NCI-H128 (cell line): ENCODE results near the gene INPP4B.
"Not testable (repeated sequence)": the region's sequence is repeated elsewhere in the genome, so short reads cannot be mapped to it uniquely, and the experiment has no call there.

ENCODE experiments used
- DNase-seq: peaks from one replicate; lab custom pipeline; 2025; ENCODE audit not compliant: unreplicated experiment; lab: John Stamatoyannopoulos, UW

INPP4B gene

DNA sequence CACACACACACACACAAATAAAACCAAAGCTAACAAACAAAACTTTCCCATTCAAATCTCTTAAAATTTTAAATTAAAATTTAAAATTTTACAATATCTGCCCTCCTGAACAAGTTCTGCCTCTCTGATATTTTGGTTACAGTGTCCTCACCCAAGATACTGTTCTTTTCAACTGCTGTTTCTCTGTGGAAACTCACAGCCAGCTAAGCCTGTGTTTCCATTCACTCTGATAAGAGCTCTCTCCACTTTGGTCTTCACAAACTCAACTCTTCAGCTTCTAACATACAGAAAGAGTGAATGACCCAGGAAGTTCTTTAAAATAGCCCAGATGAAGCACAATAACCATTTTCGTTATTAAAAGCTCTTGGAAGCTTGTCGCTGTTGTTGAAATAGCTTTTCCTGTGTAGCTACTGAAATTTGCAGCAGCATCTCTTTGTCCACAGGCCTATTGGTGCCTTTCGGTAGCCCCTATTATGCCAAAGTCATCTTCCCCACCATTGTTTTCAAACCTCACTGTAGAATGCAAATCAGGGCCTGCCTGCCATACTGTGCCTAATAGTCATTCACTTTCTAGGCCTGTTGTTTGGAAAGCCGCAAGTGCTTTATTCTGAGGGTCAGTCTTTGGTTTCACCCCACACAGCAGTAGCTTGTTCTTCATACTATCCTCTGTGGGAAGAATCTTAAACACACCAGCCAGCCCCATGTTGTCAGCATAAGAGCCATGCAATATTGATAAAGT, 19.4 kb downstream of the INPP4B start:
- no peak for DNase-seq

DNA sequence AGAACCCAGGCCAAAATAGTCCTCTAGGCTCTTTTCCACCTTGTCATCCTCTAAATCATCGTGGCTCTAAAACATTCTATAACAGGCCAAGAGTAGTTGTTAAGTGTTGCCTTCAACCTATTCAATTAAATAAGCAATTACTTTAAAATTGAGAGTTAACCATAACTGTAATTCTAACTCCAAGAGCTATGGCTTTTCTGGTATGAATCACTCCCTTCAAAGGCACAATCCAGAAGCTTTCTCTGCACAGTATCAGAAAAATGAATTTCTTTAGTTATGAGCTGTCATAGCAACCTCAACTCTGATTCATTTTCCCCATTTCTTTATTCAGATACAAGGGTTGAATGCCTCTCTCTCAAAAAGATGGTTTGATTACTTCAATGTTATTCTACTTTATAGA, 21.7 kb downstream of the INPP4B start:
- DNase-seq, result no peak

DNA sequence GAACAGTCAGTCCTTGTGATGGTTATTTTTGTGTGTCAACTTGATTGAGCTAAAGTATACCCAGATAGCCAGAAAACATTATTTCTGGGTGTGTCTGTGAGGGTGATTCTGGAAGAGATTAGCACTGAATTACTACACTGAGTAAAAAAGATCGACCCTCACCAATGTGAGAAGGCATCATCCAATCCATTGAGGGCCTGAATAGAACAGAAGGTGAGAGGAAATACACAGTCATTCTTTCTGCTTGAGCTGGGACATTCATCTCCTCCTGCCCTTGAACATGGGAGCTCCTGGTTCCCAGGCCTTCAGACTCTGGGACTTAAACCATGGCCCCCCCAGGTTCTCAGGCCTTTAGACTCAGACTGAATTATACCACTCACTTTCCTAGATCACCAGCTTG, 22.3 kb downstream of the INPP4B start:
- DNase-seq, result no peak

DNA sequence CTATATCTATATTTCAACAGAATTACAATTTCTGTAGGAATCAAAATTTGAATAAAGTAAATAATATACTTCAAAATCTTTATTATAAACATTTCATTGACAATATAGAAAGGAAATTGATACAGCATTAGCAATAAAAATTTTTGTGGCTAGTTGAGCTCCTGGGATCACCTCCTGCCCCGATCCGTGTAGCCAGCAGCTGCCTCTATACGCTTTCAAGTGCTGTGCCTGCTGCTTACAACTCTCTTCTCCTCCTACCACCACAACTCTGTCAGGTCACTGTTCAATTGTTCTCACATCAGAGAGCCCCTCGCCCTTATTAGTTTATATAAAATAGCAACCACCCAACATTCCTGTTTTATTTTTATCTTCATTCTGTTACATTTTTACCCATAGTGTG, 27.6 kb downstream of the INPP4B start:
- DNase-seq, result no peak

DNA sequence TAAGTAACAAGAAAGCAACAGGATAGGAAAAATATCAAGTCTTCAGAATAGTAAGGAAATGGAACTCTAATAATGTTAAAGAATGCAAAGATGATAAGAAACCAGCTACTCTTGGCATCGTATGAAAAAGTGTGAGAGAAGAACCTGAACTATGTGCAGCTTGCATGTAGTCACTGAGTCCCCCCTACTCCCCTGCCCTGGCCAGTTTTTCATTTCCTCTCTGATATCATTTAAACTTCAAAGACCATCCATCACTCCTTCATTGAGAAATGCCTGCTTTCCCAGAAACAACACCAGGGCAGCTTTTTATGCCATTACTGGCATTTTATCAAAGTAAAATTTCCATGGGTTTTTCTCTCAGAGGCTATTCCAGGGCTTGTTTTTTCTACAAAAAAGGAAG, 28.1 kb downstream of the INPP4B start:
- DNase-seq, result no peak

DNA sequence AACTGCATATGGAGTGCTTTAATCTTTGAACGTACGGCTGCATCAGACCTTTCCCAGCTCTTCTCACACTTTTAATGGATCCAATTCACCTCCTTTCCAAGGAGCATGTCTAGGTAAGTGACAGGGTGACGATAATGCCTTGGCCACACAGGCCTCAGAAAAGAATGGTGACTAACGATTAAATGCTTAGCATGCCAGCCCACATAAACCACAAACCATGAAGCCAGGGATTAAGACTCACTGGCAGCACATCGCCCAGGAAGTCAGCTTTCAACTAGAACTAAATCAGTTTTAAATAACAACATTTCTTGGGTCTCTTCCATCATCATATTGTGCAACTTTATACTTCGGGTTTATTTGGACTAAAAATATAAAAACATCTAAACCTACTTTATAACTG, 28.7 kb downstream of the INPP4B start:
- DNase-seq, result no peak

DNA sequence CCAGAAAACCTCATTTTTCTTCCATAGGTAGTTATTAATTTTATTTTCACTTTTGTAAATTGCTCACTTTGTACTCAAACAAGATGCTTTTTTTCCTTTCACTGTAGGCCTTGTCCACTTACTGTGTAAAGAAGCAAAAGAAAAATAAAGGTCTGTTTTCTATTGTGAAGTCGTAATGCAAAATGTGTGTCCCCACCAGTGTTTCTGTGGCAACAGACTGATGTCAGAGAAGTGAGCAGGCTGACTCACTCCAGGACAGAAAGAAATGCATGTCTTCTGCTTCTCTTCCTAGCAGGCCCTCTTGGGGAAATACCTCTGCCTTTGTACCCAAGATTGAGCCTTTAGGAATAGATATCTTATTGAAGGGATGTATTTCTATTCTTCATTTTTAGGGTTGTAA, 30.3 kb downstream of the INPP4B start:
- no peak for DNase-seq

DNA sequence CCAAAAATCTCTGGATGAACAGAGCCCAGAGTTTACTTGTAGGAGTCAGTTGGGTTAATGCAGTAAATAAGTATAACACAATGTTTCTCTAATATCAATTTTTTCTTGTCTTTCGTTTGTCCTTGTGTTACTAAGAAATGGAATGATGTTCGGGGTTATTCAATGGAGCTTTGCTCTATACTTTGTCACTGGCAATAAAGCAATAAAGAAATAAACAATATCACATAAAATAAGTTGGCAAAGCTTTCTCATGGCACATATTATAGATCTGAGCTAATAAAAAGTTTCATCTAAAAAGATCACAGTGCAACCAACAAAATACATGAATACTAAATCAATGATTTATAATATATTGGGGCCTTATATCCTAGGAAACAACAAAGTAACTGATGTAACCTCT, 32.7 kb downstream of the INPP4B start:
- no peak for DNase-seq

DNA sequence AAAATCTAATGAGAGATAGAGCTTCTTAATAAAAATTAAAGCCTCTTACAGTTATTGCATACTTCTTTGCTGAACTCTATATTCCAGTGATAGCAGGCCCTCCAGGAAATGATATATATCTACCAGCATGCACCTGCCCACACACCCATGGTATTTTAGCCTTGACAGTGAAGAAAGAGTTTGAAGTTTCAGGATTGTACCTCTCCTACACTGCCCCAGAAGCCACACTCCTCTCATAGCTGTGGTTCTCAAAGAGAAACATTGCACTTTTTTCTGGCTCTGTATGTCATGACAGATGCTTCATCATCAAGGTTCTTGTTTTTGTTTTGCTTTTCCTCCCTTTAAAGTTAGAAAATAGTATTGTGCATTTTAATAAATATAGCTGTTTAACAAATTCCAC, 34.0 kb downstream of the INPP4B start:
- DNase-seq, result no peak

DNA sequence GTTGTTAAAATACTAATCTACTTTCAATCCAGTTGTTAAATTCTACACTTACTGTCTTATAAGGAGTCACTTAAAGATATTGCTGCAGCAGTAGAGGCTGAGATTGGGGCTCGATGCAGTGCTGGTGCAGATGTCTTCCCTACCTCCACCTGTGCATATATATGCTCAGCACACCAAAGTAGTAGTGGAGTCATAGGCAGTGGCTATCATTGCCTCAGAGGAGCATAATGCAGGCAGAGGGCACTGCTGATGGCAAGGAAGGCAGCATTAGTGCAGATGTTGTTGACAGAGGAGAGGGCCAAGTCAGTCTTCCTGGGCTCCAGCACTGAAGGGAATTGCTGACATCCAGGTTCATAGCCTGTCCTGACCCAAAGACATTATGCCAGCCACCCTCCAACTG, 35.1 kb downstream of the INPP4B start:
- no peak for DNase-seq

DNA sequence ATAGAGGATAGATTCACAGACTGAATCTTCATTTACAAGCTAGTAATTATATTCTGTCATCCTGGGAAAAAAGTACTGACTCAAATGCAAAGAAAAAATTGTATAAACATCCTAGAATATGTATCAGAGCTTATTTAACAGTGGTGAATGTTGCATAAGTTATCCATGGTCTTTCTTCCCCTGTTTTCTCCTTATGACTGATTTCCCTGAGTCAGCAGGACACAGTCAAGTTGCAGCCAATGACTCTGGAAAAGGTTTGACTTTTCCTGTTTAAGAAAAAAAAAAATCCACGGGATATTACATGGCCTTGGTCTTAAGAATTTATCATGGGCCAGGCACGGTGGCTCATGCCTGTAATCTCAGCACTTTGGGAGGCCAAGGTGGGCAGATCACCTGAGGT, 36.5 kb downstream of the INPP4B start:
- DNase-seq, result no peak

DNA sequence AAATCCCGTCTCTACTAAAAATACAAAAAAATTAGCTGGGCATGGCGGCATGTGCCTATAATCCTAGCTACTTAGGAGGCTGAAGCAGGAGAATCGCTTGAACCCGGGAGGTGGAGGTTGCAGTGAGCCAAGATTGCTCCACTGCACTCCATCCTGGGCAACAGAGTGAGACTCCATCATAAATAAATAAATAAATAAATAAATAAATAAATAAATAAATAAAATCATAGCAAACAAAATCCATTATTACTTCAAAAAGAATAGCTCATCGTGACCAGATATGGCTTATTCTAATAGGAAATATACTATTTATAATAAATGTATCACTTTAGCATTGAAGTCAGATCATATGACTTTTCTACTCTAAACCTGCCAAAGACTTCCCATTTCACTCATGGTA, 42.2 kb downstream of the INPP4B start:
- DNase-seq, result not testable (repeated sequence)

DNA sequence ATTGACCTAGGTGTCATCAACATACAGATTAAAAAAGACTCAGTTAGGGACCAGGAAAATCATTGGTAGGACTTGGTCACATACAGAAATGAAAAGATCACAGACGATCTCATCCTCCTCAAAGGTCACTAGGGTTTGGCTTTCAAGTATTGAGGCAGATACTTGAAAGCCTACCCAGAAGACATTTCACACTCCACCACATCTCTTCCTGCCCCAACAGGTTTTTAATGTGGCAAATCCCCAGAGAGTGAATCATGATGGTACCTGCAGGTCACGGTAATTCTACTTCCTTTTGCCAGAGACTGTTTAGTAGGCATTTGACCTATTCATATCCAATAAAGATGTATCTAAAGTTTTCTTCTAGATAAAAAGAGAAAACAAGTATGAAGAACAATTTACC, 44.1 kb downstream of the INPP4B start:
- no peak for DNase-seq

DNA sequence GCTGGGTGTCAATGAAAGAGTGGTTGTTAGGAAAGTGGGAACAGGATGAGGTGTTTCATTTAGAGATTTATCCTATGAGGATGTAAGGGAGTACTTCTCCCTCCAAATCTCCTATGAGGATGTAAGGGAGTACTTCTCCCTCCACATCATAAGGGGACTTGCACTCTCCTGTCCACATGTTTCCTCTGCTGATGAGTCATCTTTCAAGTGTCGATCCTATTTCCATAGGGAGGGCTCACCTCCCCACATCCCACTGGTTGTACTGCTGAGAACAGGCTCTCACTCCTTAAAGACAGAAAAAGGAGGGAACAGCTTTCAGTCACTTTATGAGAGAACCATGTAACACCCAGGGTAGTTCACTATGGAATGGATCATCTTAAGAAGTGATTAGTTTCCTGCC, 65.0 kb downstream of the INPP4B start:
- no peak for DNase-seq

DNA sequence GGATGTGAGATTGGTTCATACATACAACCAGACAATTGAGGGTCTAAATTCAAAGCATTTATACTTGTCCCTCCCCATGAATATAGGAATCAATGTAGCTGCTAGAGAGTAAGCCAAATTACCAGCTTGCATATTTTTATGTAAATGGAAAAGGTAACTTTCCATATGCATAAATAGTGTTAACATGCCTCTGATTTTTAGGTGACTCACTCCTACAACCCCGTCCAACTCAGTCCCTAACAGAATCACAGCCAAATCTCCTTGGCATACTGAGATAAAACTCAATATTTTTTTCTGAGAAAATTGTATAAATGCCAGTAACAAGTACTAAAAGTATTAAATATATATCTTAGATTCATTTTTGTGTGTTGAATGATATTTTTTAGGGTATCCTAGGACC, 67.2 kb downstream of the INPP4B start:
- DNase-seq, result no peak

DNA sequence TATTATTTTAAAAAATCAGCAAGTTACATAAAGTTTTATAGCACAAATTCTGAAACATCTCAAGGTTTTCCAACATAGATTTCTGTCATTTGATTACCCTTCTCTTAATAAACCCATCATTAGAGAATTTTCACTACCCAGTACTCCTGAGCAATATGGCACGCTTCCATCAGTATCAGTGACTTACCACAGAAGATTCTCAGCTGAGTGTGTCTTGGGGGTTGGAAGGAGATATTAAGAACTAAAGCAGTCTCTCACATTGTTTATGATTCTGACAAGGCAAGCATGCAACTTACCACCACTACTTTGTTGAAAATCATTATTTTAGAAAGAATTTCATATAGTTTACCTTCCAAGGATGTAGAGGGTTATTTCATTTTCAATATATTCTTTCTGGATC, 67.7 kb downstream of the INPP4B start:
- no peak for DNase-seq

DNA sequence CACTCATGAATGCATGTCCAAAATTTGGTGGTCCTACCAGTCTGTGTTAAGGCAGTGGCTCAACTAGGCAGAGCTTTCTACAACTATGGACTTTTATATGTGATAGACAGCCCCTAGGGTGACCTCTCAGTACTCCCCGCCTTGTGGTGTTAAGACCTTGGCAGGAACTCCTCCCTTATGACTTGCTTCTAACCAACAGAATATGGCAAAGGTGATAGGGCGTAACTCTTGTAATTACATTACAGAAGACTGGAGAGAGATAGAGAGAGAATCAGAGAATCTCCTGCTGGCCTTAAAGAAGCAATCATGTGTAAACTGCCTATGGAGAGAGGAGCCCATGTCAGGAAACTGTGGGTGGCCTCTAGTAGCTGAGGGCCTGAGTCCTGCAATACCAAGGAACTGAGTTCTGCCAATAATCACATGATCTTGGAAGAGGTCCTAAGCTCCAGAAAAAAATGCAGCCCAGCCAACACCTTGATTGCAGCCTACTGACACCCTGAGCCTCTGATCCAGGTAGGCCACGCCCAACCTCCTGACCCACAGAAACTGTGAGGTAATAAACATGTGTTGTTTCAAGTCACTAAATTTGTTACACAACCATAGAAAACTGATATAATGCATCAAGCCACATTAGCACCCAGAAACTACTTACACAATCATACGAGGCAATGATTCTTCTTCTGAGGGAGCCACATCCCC, 68.9 kb downstream of the INPP4B start:
- no peak for DNase-seq

DNA sequence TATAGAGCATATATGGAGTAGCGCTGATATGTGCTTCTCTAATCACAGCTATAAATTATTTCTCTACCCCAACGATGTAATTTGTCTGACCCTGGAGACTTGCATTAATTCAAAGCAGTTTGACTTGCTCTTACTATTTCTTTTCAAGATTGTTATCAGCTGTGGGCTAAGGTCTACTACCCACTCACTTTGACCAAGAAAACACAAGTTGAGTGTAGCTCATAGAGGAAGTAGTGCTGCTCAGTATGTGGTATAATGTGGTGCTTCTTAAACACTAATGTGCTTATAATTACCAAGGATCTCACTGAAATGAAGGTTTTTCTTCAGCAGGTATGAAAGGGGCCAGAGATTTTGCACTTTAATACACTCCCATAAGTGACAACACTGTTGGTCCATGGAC, 70.1 kb downstream of the INPP4B start:
- DNase-seq, result no peak

DNA sequence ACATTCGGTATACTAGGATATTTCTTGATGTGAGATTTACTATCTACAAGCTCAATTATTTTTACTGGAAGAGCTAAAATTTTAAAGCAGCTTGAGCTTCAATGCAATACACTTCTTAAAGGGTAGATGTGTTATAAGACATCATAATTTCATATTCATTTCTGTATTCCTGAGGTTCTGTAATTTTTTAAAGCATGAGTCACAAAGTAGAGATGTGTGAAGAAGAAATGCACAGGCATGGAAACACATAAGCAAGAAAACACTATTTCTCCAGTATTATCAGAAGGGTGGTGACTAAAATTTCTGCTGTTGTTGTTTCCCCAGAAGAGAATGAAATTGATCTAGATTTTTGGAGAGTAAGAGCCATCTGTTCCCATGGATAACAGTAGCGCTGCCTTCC, 72.6 kb downstream of the INPP4B start:
- DNase-seq, result no peak

DNA sequence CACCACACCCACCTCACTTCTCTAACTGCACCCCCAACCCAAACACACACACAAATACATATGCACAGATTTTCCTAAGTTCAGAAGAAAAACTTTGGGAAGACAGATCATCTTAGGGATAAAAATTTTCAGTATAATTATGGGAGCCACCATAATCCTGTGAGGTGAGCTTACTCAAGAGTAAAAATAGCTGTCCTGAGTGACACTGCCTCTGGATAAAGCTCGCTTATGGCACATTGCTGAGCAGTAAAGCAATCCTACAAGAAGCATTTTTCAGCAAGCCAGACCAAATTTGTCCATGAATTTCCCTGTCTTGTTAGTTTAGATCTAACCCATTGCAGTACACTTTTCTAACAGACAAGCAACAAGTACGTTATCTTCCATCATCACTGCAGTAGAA, 83.8 kb downstream of the INPP4B start:
- no peak for DNase-seq

DNA sequence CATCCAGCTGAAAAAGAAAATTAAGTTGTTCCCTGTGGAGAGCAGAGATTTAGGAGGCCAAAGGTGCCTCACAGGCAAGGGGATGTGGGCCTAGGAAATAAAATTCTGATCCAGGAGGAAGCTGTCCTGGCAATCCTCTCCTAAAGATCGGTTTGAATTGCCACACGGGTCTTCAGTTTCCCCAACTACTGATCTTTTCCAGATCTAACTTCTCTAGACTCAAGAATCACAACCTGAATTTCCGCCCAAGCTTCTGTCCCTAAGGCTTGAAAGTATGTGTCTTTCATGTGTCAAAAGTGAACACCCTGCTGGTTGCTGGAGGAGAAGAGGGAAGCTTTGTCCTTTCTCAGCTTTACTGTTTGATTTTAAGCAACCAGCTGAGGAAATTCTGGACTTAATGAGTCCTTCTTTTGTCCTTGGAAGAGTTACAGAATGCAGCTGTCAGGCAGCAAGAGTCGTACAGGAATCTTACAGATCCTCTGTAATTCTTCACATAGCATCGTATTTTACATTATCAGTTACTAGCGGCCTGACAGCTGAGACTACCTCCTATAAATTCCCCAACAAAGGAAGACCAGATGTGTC, 93.8 kb downstream of the INPP4B start:
- DNase-seq, result no peak

DNA sequence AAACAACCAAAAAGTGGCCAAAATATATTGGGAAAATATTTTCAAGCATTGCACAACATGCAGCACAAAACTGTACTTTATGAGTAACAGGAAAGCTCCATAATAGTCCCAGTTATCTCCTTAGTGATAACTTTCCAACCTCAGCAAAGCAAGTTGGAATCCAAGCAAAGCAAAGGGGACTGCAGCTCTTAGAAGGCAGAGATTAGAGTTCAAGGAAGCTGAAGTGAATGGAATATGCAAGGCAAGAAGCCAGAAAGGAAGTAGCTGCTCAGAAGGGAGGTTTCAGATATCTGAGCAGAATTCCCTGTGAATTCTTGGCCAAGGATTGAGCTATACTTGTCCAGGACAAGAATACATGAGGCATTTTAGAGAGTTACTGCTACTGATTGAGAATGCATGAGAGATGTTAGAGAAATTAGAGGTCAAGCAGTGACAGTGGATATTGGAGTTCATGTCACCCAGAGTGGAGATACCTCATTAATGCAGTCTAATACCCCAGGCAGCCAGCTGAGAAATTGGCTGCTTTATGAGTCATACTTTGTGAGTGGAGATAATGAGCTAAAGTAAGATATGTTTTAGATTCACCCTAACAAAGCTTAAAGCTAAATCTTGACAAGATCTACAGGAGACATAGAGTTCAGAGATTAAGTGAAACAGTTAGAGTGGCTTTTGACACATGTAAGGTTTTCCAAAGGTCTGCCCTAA, 102.8 kb downstream of the INPP4B start:
- no peak for DNase-seq
